NCI-H2196 treated with DMSO at 0.1 percent for 48 hours (cell line): ENCODE data around the gene SLC19A1.
"Not testable (repeated sequence)": the region's sequence is repeated elsewhere in the genome, so short reads cannot be mapped to it uniquely, and the experiment has no call there.

ENCODE experiments used
- DNase-seq: peaks from one replicate; lab custom pipeline; 2025; ENCODE audit not compliant: unreplicated experiment; lab: John Stamatoyannopoulos, UW

The SLC19A1 gene

GRCh38 chr21:45576838-45577737, 34.8 kb upstream of the SLC19A1 start:
- no peak for DNase-seq

- DNase-seq: no peak
Measured at GRCh38 chr21:45575993-45576837, 34.0 kb upstream of the SLC19A1 start.

- DNase-seq: no peak
Measured at GRCh38 chr21:45575304-45575992, 33.2 kb upstream of the SLC19A1 start.

GRCh38 chr21:45574691-45575090, 32.5 kb upstream of the SLC19A1 start:
- DNase-seq: no peak

GRCh38 chr21:45574081-45574501, 31.9 kb upstream of the SLC19A1 start:
- no peak for DNase-seq

GRCh38 chr21:45573452-45574035, 31.3 kb upstream of the SLC19A1 start:
- no peak for DNase-seq

GRCh38 chr21:45572783-45573451, 30.7 kb upstream of the SLC19A1 start:
- DNase-seq: no peak

GRCh38 chr21:45572231-45572630, 30.0 kb upstream of the SLC19A1 start:
- no peak for DNase-seq

- DNase-seq: no peak
Measured at GRCh38 chr21:45571641-45572040, 29.4 kb upstream of the SLC19A1 start.

- DNase-seq: no peak
Measured at GRCh38 chr21:45570826-45571601, 28.8 kb upstream of the SLC19A1 start.

GRCh38 chr21:45570071-45570470, 27.8 kb upstream of the SLC19A1 start:
- DNase-seq: no peak

- no peak for DNase-seq
Measured at GRCh38 chr21:45568383-45568782, 26.1 kb upstream of the SLC19A1 start.

- DNase-seq: not testable (repeated sequence)
Measured at GRCh38 chr21:45564137-45564536, 21.9 kb upstream of the SLC19A1 start.

- no peak for DNase-seq
Measured at GRCh38 chr21:45562965-45563364, 20.7 kb upstream of the SLC19A1 start.

- DNase-seq: no peak
Measured at GRCh38 chr21:45562402-45562801, 20.2 kb upstream of the SLC19A1 start.

GRCh38 chr21:45561241-45561640, 19.0 kb upstream of the SLC19A1 start:
- not testable (repeated sequence) for DNase-seq

GRCh38 chr21:45560106-45561021, 18.1 kb upstream of the SLC19A1 start:
- DNase-seq: no peak
